Stimulated activated CD4-positive, alpha-beta T cell treated with anti-CD3 and anti-CD28 coated beads, Interleukin-2, amount 100 ng/mL, for 4 hours (primary cell): ENCODE results near the gene CHN1.

Experiments
- DNase-seq: peaks from one replicate; pipeline ENCODE4 v3.0.0-alpha.2; 2020; ENCODE audit warnings: low read depth

Gene CHN1

DNA sequence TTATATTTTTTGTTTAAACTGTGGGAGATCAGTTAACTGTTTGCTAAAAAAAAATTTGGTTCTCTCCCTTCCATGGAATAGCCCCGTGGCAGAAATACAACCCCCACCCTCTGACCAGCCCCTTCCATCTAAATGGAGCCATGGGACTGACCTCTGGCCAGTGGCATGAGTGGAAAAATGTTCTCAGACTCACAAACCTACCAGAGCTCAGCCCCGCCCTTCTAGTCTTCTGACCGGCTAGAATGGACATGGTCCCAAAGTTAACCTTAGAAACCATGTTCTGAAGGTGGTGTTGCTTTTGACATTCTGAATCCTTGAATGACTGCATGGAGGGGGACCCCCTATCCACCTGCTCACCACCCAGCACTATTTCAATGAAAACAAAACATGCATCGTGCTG, 239.6 kb downstream of the CHN1 start:
- no peak for DNase-seq

DNA sequence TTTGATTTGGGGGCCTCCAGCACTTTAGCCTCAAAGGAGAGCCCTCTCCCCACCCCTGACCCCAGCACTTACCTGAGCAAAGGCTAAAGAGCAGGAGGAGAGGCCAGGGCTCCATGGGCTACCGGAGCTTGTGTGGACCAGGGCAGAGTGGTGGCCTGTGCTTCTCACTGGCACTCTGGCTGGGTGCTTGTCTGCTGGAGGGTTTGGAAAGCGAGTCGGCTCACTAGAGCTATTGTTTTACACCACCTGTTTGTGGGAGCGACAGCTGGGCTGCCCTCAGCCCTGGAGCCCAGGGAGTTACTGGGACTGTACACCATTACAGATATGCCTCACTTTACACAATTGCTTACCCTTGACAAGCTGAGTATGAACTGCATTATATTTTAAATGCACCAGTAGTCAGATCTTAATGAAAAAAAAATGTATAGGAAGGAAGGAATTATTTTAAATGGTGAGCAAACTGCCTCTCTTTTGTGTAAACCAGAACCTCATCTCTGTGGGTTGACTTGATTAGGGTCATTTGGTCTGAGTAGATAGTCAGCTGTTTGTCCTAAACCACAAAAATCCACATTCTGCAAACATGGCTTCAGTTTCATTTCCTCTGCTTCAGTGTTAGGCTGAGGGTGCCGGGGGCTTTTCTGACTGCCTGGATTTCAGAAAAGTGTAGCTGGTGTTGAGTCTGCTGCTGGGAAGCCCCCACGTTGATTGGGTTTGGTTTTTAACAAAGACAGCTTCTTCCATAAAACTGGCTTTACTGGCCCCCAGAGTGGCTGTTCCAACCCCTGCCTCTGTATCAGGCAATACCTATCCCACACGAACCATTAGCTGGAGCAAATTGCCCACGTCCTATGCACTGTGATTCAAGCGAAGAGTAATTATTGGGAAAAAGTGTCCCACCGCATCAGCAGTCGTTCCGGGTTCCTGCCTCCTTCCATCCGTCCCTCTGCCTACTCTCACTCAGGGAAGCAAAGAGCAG, 240.6 kb downstream of the CHN1 start, which contains the start of gene CHRNA1:
TSS of gene CHRNA1 (minus strand) at position 193 of the 976 bp plus-strand sequence. CDS start at position 115, 78 bp downstream.
- no peak for DNase-seq

DNA sequence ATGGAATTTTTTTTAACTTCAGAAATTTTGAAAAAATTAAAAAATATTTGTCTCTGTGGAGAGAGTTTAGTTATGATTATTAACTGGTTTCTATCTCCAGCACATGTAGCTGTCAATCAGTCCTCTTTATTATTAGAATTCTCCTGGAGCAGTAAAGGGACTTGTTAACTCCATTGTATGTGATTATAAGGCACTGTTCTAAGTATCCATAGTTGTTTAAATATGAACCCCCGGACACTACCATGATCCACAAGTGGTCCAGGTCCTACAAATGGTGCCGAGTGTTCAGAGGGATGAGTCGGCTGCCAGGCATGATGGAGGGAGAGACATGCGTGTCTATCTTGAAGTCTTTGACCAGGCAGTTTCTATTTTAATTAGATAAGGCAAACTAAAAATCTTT, 241.4 kb downstream of the CHN1 start:
- no peak for DNase-seq

DNA sequence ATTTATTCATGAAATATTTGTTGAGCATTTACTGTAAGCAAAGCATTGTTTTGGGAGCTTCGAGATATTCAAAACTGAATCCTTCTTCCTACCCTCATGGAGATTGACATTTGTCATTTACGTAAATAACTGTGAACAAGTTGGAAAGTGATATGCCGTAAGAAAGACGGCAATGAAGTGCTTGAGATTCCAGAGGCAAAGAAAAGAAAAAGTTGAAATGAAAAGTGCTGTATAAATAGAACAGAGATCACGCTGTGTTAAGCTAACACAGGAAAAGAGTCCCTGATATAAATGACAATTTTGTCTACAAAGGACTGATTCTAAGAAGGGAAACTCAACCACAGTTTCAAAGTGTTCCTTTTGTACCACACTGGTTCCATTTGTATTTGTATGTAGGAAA, 242.7 kb downstream of the CHN1 start:
- DNase-seq, result no peak

DNA sequence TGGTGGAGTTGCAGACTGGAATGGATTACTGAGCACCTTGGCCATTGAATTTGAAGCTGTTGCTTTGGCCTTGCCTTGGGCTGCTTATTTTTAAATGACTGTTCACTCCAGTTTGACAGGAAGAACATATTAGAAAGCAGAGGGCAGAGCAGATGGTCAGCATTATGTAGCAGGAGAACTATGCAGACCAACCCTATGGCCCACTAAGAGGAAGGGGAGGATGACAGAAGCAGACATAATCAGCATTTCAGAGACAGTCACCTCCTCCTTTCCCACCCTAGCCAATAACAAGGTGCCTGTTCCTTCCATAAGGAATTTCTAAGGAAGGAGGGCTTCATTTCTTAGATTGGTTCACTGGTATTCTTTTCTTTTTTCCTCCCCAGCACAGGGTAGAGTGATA, 243.3 kb downstream of the CHN1 start:
- no peak for DNase-seq

DNA sequence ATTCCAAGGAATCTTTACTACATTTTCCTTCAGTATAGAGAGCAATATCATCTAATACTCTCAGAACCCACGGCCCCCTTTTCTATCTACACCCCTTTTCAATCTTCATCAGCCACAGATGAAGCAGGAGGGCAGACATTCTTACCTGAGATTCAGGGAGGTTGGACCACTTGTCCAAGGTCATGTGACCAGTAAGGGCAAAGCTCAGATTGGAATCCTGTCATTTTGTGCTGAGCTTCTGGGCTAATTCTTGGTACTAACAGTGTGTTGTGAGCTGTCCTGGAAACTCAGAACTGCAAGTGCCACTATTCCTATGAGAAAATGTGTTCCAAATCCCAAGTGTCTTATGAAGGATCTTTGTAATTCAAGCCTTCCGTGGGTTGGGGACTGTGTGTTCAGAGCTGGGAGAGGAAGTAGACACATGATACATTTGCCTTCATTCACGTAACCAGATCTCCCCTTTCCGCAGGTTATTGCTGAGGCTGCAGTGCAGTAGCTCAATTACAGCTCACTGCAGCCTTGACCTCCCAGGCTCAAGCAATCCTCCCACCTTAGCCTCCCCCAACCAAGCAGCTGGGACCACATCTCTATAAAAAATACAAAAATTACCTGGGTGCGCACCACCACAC, 244.2 kb downstream of the CHN1 start:
- no peak for DNase-seq

DNA sequence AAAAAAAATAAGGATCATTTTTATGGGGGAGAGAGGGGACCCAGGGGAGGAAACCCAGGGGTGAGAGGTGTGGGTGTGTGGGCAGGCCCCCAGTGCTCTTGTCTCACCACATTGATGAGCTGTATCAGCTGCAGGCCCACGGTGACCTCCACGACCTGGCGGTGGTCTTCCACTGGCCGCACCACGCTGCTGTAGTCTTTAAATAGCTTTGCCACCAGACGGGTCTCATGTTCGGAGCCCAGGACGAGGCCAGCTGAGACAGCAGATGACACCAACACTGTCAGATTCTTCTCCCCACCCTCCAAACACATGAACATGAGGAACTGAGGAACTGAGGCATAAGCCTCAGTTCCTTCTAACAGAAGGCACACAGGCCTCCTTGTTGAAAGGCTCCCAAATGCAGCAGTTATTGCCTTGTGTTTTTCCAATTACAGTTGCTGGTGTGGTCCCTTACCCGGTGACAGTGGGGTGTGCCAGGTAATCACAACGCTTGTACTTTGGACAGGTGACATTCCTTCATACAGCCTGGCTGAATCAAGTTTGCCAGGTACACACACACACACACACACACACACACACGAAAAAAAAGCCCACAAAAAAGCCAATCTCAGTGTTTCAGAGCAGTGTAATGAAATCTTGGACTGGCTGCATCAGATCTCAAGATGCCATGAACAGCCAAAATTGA, 245.7 kb downstream of the CHN1 start:
- DNase-seq, result no peak

DNA sequence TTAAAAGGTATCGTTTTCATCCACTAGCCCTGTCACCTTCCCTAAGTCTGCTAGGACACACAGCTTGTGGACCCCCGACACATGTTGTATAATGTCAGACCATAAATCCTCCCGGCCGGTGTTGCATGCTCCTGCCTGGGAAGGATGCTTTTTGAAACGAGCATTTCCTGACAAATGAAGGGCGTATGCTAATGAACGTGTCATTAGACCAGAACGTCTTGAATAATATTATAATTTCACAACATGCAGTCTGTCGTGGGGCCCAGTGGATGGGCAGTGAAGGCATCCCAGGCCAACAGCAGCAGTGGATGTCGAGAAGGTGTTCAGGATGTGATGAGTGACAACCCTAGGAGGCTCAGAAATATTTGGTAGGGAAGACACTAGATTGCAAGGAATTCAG, 248.4 kb downstream of the CHN1 start:
- DNase-seq, result no peak

DNA sequence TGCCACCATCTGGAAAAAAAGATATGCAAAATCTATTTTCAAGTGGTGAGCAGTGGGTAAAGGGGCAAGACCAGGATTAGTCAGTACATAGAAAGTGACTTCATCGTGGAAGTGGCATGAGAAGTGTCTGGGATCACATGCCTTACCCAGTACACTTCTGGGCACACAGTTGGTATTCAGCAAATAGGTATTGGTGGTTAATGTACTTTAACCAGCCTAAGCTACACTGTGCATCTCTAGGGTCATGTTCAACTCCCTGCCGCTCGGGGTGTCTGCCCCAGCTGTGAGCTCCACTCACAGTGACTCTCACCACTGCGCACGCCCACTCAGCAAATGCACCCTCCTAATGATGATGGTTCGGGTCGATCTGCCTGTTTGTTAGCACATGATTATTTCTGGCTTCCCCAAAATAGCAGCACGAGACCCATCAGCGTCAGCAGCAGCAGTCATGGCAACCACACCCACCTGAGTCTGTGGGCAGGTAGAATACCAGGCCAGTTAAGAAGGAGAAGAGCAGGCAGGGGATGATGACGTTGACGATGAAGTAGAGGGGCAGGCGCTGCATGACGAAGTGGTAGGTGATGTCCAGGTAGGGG, 252.0 kb downstream of the CHN1 start:
- no peak for DNase-seq

DNA sequence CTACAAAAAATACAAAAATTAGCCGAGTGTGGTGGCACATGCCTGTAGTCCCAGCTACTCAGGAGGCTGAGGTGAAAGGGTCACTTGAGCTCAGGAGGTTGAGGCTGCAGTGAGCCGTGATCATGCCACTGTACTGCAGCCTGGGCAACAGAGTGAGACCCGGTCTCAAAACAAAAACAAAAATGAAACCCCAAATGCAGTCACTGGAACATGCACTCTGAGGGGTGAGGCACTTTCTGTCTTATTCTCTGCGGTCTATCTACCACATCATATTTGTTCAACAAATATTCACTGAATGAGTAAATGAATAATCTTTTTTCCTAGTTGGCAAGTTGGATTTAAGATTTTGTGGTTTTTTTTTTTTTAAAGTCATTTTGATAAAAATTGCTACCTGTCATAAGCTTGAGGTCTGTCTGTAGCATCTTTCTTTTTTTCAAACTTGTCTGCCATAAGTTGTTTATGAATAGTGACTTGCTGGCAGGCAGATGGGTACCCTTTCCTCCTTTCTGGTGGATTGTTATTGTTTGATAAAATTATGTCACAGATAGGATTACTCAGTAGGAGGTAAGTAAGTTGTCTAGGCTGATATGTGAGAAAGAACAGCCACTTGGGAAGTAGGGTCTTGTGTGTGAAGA, 252.7 kb downstream of the CHN1 start:
- DNase-seq, result no peak

DNA sequence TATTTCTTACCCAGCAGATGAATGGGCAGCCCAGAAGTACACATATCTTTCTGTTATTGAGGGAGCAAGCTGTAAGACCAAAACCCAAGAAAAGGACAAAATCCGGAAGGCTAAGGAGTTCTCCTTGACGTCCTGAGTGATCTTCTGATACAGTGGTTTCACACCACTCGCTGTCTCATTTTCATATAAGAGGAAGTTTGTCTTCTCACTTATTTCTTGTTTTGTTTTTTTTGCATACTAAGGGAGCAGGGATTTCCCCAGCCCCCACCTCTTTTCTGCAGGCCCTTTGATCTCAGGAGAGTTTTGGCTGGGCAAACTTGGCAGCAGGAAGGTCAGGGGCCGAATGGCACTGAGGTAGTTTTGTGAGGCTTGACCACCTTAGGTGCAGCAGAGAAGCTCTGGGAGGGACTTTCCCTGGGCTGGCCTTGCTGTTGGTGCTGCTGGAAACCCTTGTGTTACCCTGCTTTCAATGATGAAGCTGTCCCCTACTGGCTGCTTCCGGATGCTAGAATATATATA, 254.2 kb downstream of the CHN1 start:
- DNase-seq, result peak; percentile 11

DNA sequence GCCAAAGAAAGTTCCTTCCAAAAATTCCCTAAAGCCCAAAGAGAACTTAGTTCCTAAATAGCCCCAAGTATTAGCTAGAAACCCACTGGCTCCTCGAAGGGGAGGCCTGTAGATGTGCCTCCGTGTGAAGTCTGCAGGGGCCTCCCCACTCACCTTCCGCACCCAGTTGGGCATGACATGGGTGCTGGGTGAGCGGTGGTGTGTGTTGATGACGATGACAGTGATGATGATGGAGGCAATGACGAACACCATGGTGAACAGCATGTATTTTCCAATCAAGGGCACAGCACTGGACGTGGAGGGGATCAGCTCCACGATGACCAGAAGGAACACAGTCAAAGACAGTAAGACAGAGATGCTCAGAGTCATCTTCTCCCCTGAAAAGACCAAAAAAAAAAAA, 255.4 kb downstream of the CHN1 start:
- DNase-seq, result no peak

DNA sequence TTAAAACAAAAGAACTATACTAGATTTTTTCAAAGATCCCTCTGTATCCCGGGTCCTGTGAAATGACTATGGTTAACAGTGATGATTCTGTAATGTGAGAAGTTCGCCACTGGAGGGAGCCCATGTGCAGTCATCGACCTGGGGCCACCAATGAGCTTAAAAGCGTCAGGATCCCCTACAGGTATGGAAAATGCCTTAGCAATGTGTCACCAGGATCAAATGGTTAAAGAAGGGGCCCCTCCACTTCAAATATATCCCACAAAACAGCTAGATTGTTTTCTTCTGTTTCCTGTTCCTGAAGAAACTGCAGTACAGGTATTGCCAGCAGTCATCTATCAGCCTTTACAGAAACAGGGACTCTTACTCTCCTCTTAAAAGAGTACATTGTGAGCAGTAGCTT, 256.2 kb downstream of the CHN1 start:
- DNase-seq, result peak; percentile 57
